H9 (cell line): ENCODE data around the gene CDC14A. TPM values are rescaled to one million over a fixed set of nuclear protein-coding genes. Genes with fewer than 3 reads are reported as not detected.

Experiments used
- DNase-seq: peaks from one replicate; pipeline ENCODE4 v3.0.0-alpha.2; 2017
- H2AFZ ChIP-seq: one replicate; pipeline ENCODE4 v1.6.1; 2013; ENCODE audit warnings: mild to moderate bottlenecking, low read length, control low read depth, moderate library complexity
- H2AK5ac ChIP-seq: 2 replicates; pipeline ENCODE4 v1.6.1; 2013; ENCODE audit warnings: low read length, control low read depth, mixed read lengths; ENCODE audit not compliant: insufficient read length
- H2BK120ac ChIP-seq: one replicate; pipeline ENCODE4 v1.6.1; 2013; ENCODE audit warnings: low read depth, mild to moderate bottlenecking, low read length, control low read depth, inconsistent platforms; ENCODE audit not compliant: poor library complexity, severe bottlenecking
- H2BK12ac ChIP-seq: 2 replicates; pipeline ENCODE4 v1.6.1; 2013; ENCODE audit warnings: low read length, control low read depth, mixed read lengths, low read depth; ENCODE audit not compliant: insufficient read length
- H2BK15ac ChIP-seq: 2 replicates; pipeline ENCODE4 v1.6.1; 2013; ENCODE audit warnings: low read depth, low read length, control low read depth
- H2BK20ac ChIP-seq: one replicate; pipeline ENCODE4 v1.6.1; 2013; ENCODE audit warnings: low read depth, mild to moderate bottlenecking, low read length, control low read depth, inconsistent platforms; ENCODE audit not compliant: poor library complexity, severe bottlenecking
- H2BK5ac ChIP-seq: 2 replicates; pipeline ENCODE4 v1.6.1; 2013; ENCODE audit warnings: low read length, control low read depth, mixed read lengths; ENCODE audit not compliant: insufficient read length
- H3K14ac ChIP-seq: 2 replicates; pipeline ENCODE4 v1.6.1; 2013; ENCODE audit warnings: low read length, control low read depth; ENCODE audit not compliant: insufficient read depth
- H3K18ac ChIP-seq: 2 replicates; pipeline ENCODE4 v1.6.1; 2013; ENCODE audit warnings: low read depth, mild to moderate bottlenecking, mixed read lengths, low read length, control low read depth; ENCODE audit not compliant: insufficient read length
- H3K23ac ChIP-seq: 2 replicates; pipeline ENCODE4 v1.6.1; 2013; ENCODE audit warnings: low read length, control low read depth, mixed read lengths, low read depth; ENCODE audit not compliant: insufficient read length
- H3K23me2 ChIP-seq: 2 replicates; pipeline ENCODE4 v1.6.1; 2013; ENCODE audit warnings: low read depth, mild to moderate bottlenecking, mixed read lengths, low read length, control low read depth; ENCODE audit not compliant: insufficient read length, poor library complexity, severe bottlenecking
- H3K27ac ChIP-seq: 2 replicates; pipeline ENCODE4 v1.5.1; 2013; ENCODE audit warnings: low read length, control low read depth, mixed read lengths, low read depth; ENCODE audit not compliant: insufficient read length
- H3K27me3 ChIP-seq: 2 replicates; pipeline ENCODE4 v1.6.1; 2013; ENCODE audit warnings: low read length, control low read depth, inconsistent platforms; ENCODE audit not compliant: insufficient read depth
- H3K4ac ChIP-seq: 2 replicates; pipeline ENCODE4 v1.6.1; 2013; ENCODE audit warnings: low read depth, mild to moderate bottlenecking, control low read depth, inconsistent platforms, low read length, moderate library complexity
- H3K4me1 ChIP-seq: 2 replicates; pipeline ENCODE4 v1.6.1; 2013; ENCODE audit warnings: low read length, control low read depth, inconsistent platforms; ENCODE audit not compliant: insufficient read depth
- H3K4me2 ChIP-seq: 2 replicates; pipeline ENCODE4 v1.6.1; 2013; ENCODE audit warnings: low read length, control low read depth, mixed read lengths; ENCODE audit not compliant: insufficient read length, insufficient read depth
- H3K56ac ChIP-seq: 2 replicates; pipeline ENCODE4 v1.6.1; 2013; ENCODE audit warnings: low read depth, mild to moderate bottlenecking, mixed read lengths, low read length, control low read depth; ENCODE audit not compliant: insufficient read length
- H3K79me1 ChIP-seq: 2 replicates; pipeline ENCODE4 v1.6.1; 2013; ENCODE audit warnings: low read depth, mild to moderate bottlenecking, moderate library complexity, low read length, control low read depth, inconsistent platforms; ENCODE audit not compliant: insufficient read depth, poor library complexity, severe bottlenecking
- H3K79me2 ChIP-seq: 2 replicates; pipeline ENCODE4 v1.6.1; 2013; ENCODE audit warnings: low read length, control low read depth, inconsistent platforms; ENCODE audit not compliant: insufficient read depth
- H3K9ac ChIP-seq: 2 replicates; pipeline ENCODE4 v1.6.1; 2013; ENCODE audit warnings: low read length, control low read depth, mixed read lengths; ENCODE audit not compliant: insufficient read length; ENCODE audit errors: extremely low read depth
- H3K9me3 ChIP-seq: one replicate; pipeline ENCODE4 v1.6.1; 2013; ENCODE audit warnings: low read depth, low read length, inconsistent platforms; ENCODE audit not compliant: control insufficient read depth
- H3T11ph ChIP-seq: one replicate; pipeline ENCODE4 v1.6.1; 2013; ENCODE audit warnings: mild to moderate bottlenecking, low read length, control low read depth, inconsistent platforms
- H4K20me1 ChIP-seq: one replicate; pipeline ENCODE4 v1.6.1; 2013; ENCODE audit not compliant: control insufficient read depth, insufficient read length, insufficient read depth
- H4K5ac ChIP-seq: 2 replicates; pipeline ENCODE4 v1.6.1; 2013; ENCODE audit warnings: low read depth, mild to moderate bottlenecking, mixed read lengths, low read length, control low read depth; ENCODE audit not compliant: insufficient read length
- H4K8ac ChIP-seq: replicated peaks from 2 replicates; pipeline ENCODE4 v1.6.1; 2013; ENCODE audit warnings: low read length, control low read depth, mixed read lengths, low read depth; ENCODE audit not compliant: insufficient read length
- H4K91ac ChIP-seq: 2 replicates; pipeline ENCODE4 v1.6.1; 2013; ENCODE audit warnings: low read depth, mild to moderate bottlenecking, moderate library complexity, mixed read lengths, low read length, control low read depth; ENCODE audit not compliant: insufficient read length
- H3K27ac Mint-ChIP-seq, 3 experiments: 2 replicates in 2 of 3; 3 replicates in 1 of 3; pipeline ENCODE4 v1.8.0; 2020 to 2021; ENCODE audit warnings: mixed read lengths in 3 of 3, mild to moderate bottlenecking in 1 of 3, moderate library complexity in 1 of 3
- H3K27me3 Mint-ChIP-seq: 2 replicates; pipeline ENCODE4 v1.8.0; 2021; ENCODE audit warnings: low read depth, mild to moderate bottlenecking, moderate library complexity, mixed read lengths
- H3K36me3 Mint-ChIP-seq, 3 experiments: 2 replicates in 2 of 3; 3 replicates in 1 of 3; pipeline ENCODE4 v1.8.0; 2020 to 2021; ENCODE audit warnings: low read depth in 3 of 3, mixed read lengths in 3 of 3; ENCODE audit not compliant: insufficient read depth in 1 of 3
- H3K4me1 Mint-ChIP-seq, 2 experiments: 2 replicates each; pipeline ENCODE4 v1.8.0; 2020; ENCODE audit warnings: mixed read lengths in 2 of 2
- H3K4me3 Mint-ChIP-seq, 2 experiments: 2 replicates in 1 of 2; 3 replicates in 1 of 2; pipeline ENCODE4 v1.8.0; 2020 to 2021; ENCODE audit warnings: mild to moderate bottlenecking in 2 of 2, mixed read lengths in 2 of 2, moderate library complexity in 1 of 2
- H3K9me3 Mint-ChIP-seq, 2 experiments: 2 replicates in 1 of 2; 3 replicates in 1 of 2; pipeline ENCODE4 v1.8.0; 2020; ENCODE audit warnings: mild to moderate bottlenecking in 2 of 2, mixed read lengths in 2 of 2, moderate library complexity in 1 of 2
- WGBS: extraction: QIAGEN DNeasy Blood & Tissue Kit; methylation state at CpG from one replicate; pipeline ENCODE4 v1.1.7; 2013; ENCODE audit warnings: missing lambda C conversion rate, low lambda C conversion rate, mixed read lengths; ENCODE audit not compliant: insufficient read length; ENCODE audit errors: extremely low coverage; 5-methylcytosine and 5-hydroxymethylcytosine counted together
- total RNA-seq: library from RNA; stranded (reverse); gene quantifications from 2 replicates; pipeline ENCODE4 v1.2.1, GENCODE V29; 2021
- TF ChIP-seq, protein P1 (sequence below): fragments of 200-600 bp; sonication (generic); conservative IDR thresholded peaks from 3 replicates; pipeline ENCODE4 v1.8.0; 2021; ENCODE audit warnings: antibody characterized with exemption, mild to moderate bottlenecking

The CDC14A gene
- total RNA-seq, 1 experiment from 2014 or later: 8.9 TPM

GRCh38 chr1:100463791-100464424 lies 111.6 kb downstream of the CDC14A start:
- Histone ChIP-seq H4K5ac (no peak overlapping the region), H4K20me1 (no peaks in the 10 kb centered on the region), H4K8ac (no peak overlapping the region), H2BK5ac (no peak overlapping the region), H3K9me3 (no peaks in the 10 kb centered on the region), H3K79me2 (no peaks in the 10 kb centered on the region), H3K14ac (no peak overlapping the region), H2AK5ac (no peak overlapping the region), H3K79me1 (no peaks in the 10 kb centered on the region), H3K4me2 (no peak overlapping the region), H3K27me3 (no peaks in the 10 kb centered on the region; the same call in 1 of the 2 replicates), H4K91ac (no peak overlapping the region), H2BK20ac (no peak overlapping the region), H2BK15ac (no peak overlapping the region), H3K4me1 (peaks cover 13% of the 10 kb centered on the region), H2BK120ac (no peak overlapping the region), H3K56ac (no peak overlapping the region), H3K23me2 (no peaks in the 10 kb centered on the region), H2BK12ac (no peak overlapping the region), H3K9ac (no peak overlapping the region), H3K27ac (no peak overlapping the region), H3K18ac (no peak overlapping the region), H2AFZ (no peak overlapping the region), H3K23ac (no peak overlapping the region), H3T11ph (no peak overlapping the region), H3K4ac (no peak overlapping the region)
- TF ChIP-seq, protein P1, sequence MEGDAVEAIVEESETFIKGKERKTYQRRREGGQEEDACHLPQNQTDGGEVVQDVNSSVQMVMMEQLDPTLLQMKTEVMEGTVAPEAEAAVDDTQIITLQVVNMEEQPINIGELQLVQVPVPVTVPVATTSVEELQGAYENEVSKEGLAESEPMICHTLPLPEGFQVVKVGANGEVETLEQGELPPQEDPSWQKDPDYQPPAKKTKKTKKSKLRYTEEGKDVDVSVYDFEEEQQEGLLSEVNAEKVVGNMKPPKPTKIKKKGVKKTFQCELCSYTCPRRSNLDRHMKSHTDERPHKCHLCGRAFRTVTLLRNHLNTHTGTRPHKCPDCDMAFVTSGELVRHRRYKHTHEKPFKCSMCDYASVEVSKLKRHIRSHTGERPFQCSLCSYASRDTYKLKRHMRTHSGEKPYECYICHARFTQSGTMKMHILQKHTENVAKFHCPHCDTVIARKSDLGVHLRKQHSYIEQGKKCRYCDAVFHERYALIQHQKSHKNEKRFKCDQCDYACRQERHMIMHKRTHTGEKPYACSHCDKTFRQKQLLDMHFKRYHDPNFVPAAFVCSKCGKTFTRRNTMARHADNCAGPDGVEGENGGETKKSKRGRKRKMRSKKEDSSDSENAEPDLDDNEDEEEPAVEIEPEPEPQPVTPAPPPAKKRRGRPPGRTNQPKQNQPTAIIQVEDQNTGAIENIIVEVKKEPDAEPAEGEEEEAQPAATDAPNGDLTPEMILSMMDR: peak; percentile 89
- WGBS: no CpG with 5 or more reads among the region's 10 CpGs
- peaks cover 10 to 26% (median 12%) of the 10 kb centered on the region in 3 experiments; a peak in 6 of 7 replicates for H3K36me3 Mint-ChIP-seq
- no peaks in the 10 kb centered on the region; a peak in 1 of 5 replicates for H3K9me3 Mint-ChIP-seq
- peaks cover 43 to 49% of the 10 kb centered on the region in 2 experiments for H3K4me1 Mint-ChIP-seq
- H3K27me3 Mint-ChIP-seq: no peaks in the 10 kb centered on the region; the same call in 1 of the 2 replicates
- peak overlapping the region in 1 of 3 experiments; percentile 24; a peak in 1 of 7 replicates for H3K27ac Mint-ChIP-seq
- peak; percentile 74 for DNase-seq
- H3K4me3 Mint-ChIP-seq: no peak overlapping the region
